Measurements from ENCODE around the gene MCAM.

MCAM gene

GRCh38 chr11:119341222-119342022 is 24.5 kb upstream of the MCAM start:
- Histone ChIP-seq H3K4me2 (ENCODE audit: low read depth, low read length) (no peak overlapping the region), H4K20me1 (ENCODE audit: insufficient read depth, low read length) (no peaks in the 10 kb centered on the region), H3K9ac (ENCODE audit: low read length) (no peak overlapping the region), H3K9me2 (replicated peaks; ENCODE audit: insufficient read depth, low read length) (no peaks in the 10 kb centered on the region), H3K4me3 (ENCODE audit: low read length) (no peak overlapping the region), H3K9me3 (replicated peaks; ENCODE audit: insufficient read depth, low read length) (no peaks in the 10 kb centered on the region), H3K27me3 (replicated peaks; ENCODE audit: insufficient read depth, low read length) (peaks cover 64% of the 10 kb centered on the region), H3K4me1 (ENCODE audit: low read length) (0 out of 2 replicates have a peak, but pooled peaks cover 5% of the 10 kb centered on the region), H2AFZ (ENCODE audit: low read length) (no peak overlapping the region), H3K36me3 (replicated peaks; ENCODE audit: insufficient read depth, low read length) (no peaks in the 10 kb centered on the region), H3K27ac (ENCODE audit: low read length) (no peak overlapping the region), H3K79me2 (ENCODE audit: low read length) (no peaks in the 10 kb centered on the region), H3F3A (ENCODE audit: insufficient read depth, low read length) (no peaks in the 10 kb centered on the region)
- DNase-seq = no peak
- TF ChIP-seq EZH2phosphoT487 (IDR thresholded peaks at IDR 0.05; ENCODE audit: low read length) (no peak), CTCF (IDR thresholded peaks at IDR 0.05; ENCODE audit: low read length) (no peak), EZH2 (optimal IDR thresholded peaks at IDR 0.05; ENCODE audit: low read depth, low read length) (no peak)

GRCh38 chr11:119340335-119341221 is 23.6 kb upstream of the MCAM start, which contains the start of gene C1QTNF5:
TSS of gene C1QTNF5 (minus strand) at chr11:119340883. CDS start at chr11:119340397, 486 bp downstream.
- no peaks in the 10 kb centered on the region for H3K9me3 ChIP-seq (replicated peaks; ENCODE audit: insufficient read depth, low read length)
- no peak within 1 kb of the TSS for H3K27ac ChIP-seq (ENCODE audit: low read length)
- 0 out of 2 replicates have a peak, but pooled peaks cover 7% of the 10 kb centered on the region for H3K4me1 ChIP-seq (ENCODE audit: low read length)
- H2AFZ ChIP-seq (ENCODE audit: low read length) = 0 out of 2 replicates have a peak within 1 kb of the TSS, but pooled peaks have one; percentile 7
- H3K36me3 ChIP-seq (replicated peaks; ENCODE audit: insufficient read depth, low read length) = no peaks in the 10 kb centered on the region
- peaks cover 55% of the 10 kb centered on the region for H3K27me3 ChIP-seq (replicated peaks; ENCODE audit: insufficient read depth, low read length)
- peaks cover 5% of the 10 kb centered on the region for H3K79me2 ChIP-seq (ENCODE audit: low read length)
- no peak for DNase-seq
- no peaks in the 10 kb centered on the region for H3K9me2 ChIP-seq (replicated peaks; ENCODE audit: insufficient read depth, low read length)
- H3K4me2 ChIP-seq (ENCODE audit: low read depth, low read length) = peak within 1 kb of the TSS; percentile 47; the same call in 1 of the 2 replicates
- H3K9ac ChIP-seq (ENCODE audit: low read length) = no peak within 1 kb of the TSS
- no peaks in the 10 kb centered on the region for H4K20me1 ChIP-seq (ENCODE audit: insufficient read depth, low read length)
- no peaks in the 10 kb centered on the region for H3F3A ChIP-seq (ENCODE audit: insufficient read depth, low read length)
- TF ChIP-seq CTCF (IDR thresholded peaks at IDR 0.05; ENCODE audit: low read length) (no peak), EZH2phosphoT487 (IDR thresholded peaks at IDR 0.05; ENCODE audit: low read length) (no peak), EZH2 (optimal IDR thresholded peaks at IDR 0.05; ENCODE audit: low read depth, low read length) (no peak)
- H3K4me3 ChIP-seq (ENCODE audit: low read length) = no peak within 1 kb of the TSS

GRCh38 chr11:119339589-119340334 is 22.8 kb upstream of the MCAM start:
- no peaks in the 10 kb centered on the region for H3K36me3 ChIP-seq (replicated peaks; ENCODE audit: insufficient read depth, low read length)
- peaks cover 14% of the 10 kb centered on the region; the same call in 1 of the 2 replicates for H3K4me1 ChIP-seq (ENCODE audit: low read length)
- H3K4me2 ChIP-seq (ENCODE audit: low read depth, low read length) = peak overlapping the region; percentile 47; the same call in 1 of the 2 replicates
- H3K9me3 ChIP-seq (replicated peaks; ENCODE audit: insufficient read depth, low read length) = no peaks in the 10 kb centered on the region
- H3F3A ChIP-seq (ENCODE audit: insufficient read depth, low read length) = no peaks in the 10 kb centered on the region
- peaks cover 47% of the 10 kb centered on the region for H3K27me3 ChIP-seq (replicated peaks; ENCODE audit: insufficient read depth, low read length)
- H2AFZ ChIP-seq (ENCODE audit: low read length) = 0 out of 2 replicates have a peak overlapping the region, but pooled peaks have one; percentile 7
- H3K27ac ChIP-seq (ENCODE audit: low read length) = no peak overlapping the region
- H3K9ac ChIP-seq (ENCODE audit: low read length) = no peak overlapping the region
- no peaks in the 10 kb centered on the region for H3K9me2 ChIP-seq (replicated peaks; ENCODE audit: insufficient read depth, low read length)
- TF ChIP-seq CTCF (IDR thresholded peaks at IDR 0.05; ENCODE audit: low read length) (peak; percentile 60), EZH2 (optimal IDR thresholded peaks at IDR 0.05; ENCODE audit: low read depth, low read length) (no peak)
- peaks cover 13% of the 10 kb centered on the region for H3K79me2 ChIP-seq (ENCODE audit: low read length)
- no peak overlapping the region for H3K4me3 ChIP-seq (ENCODE audit: low read length)
- no peaks in the 10 kb centered on the region for H4K20me1 ChIP-seq (ENCODE audit: insufficient read depth, low read length)
- no peak for DNase-seq

Measured in MM.1S (cell line).